Measurements from ENCODE around the gene SLC36A3.

The SLC36A3 gene

GRCh38 chr5:151298063-151298855 is 5.3 kb downstream of the SLC36A3 start:
- no peak overlapping the region for H3K4me3 ChIP-seq
- H3K4me1 ChIP-seq: no peaks in the 10 kb centered on the region
- TF ChIP-seq CTCF (IDR thresholded peaks at IDR 0.05): peak; percentile 13 to 26
- no peaks in the 10 kb centered on the region for H3K9me3 ChIP-seq
- no peak overlapping the region for H3K27ac ChIP-seq
- peak in 1 of 2 donors; percentile 35 for DNase-seq
- no peaks in the 10 kb centered on the region for H3K36me3 ChIP-seq
- intact Hi-C loops (cut with DNase I; ENCODE audit: low total_unique reads): no loop called here
- H3K27me3 ChIP-seq: peaks cover 0 to 9% of the 10 kb centered on the region in 2 donors

- TF ChIP-seq CTCF (IDR thresholded peaks at IDR 0.05): no peak
- intact Hi-C loops (cut with DNase I; ENCODE audit: low total_unique reads): no loop called here
- Histone ChIP-seq H3K36me3 (no peaks in the 10 kb centered on the region), H3K9me3 (no peaks in the 10 kb centered on the region), H3K4me3 (no peak overlapping the region), H3K27ac (no peak overlapping the region), H3K4me1 (no peaks in the 10 kb centered on the region), H3K27me3 (peaks cover 0 to 6% of the 10 kb centered on the region in 2 donors)
- DNase-seq: no peak
These were observed 6.6 kb downstream of the SLC36A3 start for GRCh38 chr5:151296974-151297373.

GRCh38 chr5:151296478-151296830 is 7.1 kb downstream of the SLC36A3 start:
- no peak for DNase-seq
- no peak for TF ChIP-seq CTCF (IDR thresholded peaks at IDR 0.05)
- Histone ChIP-seq H3K4me1 (no peaks in the 10 kb centered on the region), H3K27me3 (peaks cover 0 to 6% of the 10 kb centered on the region in 2 donors), H3K36me3 (no peaks in the 10 kb centered on the region), H3K27ac (no peak overlapping the region), H3K4me3 (no peak overlapping the region), H3K9me3 (no peaks in the 10 kb centered on the region)
- intact Hi-C loops (cut with DNase I; ENCODE audit: low total_unique reads): no loop called here

GRCh38 chr5:151295791-151296477 is 7.6 kb downstream of the SLC36A3 start:
- no peaks in the 10 kb centered on the region for H3K9me3 ChIP-seq
- no peak for DNase-seq
- no peak overlapping the region for H3K4me3 ChIP-seq
- no peaks in the 10 kb centered on the region for H3K36me3 ChIP-seq
- H3K27me3 ChIP-seq: peaks cover 0 to 6% of the 10 kb centered on the region in 2 donors
- no peak for TF ChIP-seq CTCF (IDR thresholded peaks at IDR 0.05)
- H3K4me1 ChIP-seq: no peaks in the 10 kb centered on the region
- no peak overlapping the region for H3K27ac ChIP-seq
- intact Hi-C loops (cut with DNase I; ENCODE audit: low total_unique reads): no loop called here

- Histone ChIP-seq H3K9me3 (no peaks in the 10 kb centered on the region), H3K36me3 (no peaks in the 10 kb centered on the region), H3K27ac (no peak overlapping the region), H3K4me1 (no peaks in the 10 kb centered on the region), H3K27me3 (peaks cover 0 to 6% of the 10 kb centered on the region in 2 donors), H3K4me3 (no peak overlapping the region)
- intact Hi-C loops (cut with DNase I; ENCODE audit: low total_unique reads): no loop called here
- DNase-seq: no peak
- no peak for TF ChIP-seq CTCF (IDR thresholded peaks at IDR 0.05)
These were observed 8.4 kb downstream of the SLC36A3 start for GRCh38 chr5:151295138-151295537.
